GM19463 (cell line): ENCODE data around the gene MTLN.
"Not testable (repeated sequence)": the region's sequence is repeated elsewhere in the genome, so short reads cannot be mapped to it uniquely, and the experiment has no call there.

Source experiments
- ATAC-seq: cut with Tn5 transposase; IDR thresholded peaks from one replicate; pipeline ENCODE4 v1.9.1; 2021; ENCODE audit warnings: mild to moderate bottlenecking, moderate library complexity; ENCODE audit not compliant: unreplicated experiment

Gene MTLN, protein sequence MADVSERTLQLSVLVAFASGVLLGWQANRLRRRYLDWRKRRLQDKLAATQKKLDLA

DNA sequence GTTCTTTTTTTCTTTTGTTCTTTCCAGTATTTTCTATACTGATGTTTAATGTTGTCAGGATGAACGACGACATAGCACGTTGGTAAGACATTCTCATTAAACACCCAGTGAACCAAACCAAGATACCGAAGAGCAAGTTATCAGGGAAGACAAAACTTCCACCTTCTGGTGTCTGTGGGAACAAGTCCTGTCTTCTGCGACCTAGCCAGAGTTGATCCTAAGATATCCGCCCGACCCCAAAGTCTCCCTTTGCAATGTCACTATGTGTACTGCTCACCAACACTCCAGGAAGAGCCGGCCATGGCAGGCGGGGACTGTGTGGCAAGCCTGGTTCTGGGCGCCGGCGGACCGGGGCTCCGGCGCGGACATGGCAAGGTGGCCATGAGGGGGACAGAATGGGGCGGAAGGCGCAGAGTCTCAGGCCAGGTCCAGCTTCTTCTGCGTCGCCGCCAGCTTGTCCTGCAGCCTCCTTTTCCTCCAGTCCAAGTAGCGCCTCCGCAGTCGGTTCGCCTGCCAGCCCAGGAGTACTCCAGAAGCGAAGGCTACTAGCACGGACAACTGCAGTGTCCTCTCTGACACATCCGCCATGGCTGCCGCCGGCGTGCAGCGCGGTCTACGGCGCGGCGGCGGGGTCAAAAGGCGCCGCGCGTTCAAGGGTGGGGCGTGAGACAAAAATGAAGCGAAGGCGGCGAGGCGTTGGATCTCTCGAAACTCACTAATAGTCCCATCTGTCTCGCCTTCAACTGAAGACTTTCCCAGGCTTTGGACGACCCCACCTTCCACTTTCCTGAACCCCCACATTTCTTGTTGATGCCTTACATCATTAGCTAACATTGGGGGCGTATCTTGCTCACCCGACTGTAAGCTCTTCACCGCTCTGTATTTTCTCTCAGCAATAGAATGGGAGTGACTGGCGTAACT is at the start of gene MTLN:
Gene MTLN, minus strand, starts transcription at position 610 of the 921 bp plus-strand sequence. Its CDS starts 22 bp downstream, at position 588.
- ATAC-seq = peak; percentile 95

DNA sequence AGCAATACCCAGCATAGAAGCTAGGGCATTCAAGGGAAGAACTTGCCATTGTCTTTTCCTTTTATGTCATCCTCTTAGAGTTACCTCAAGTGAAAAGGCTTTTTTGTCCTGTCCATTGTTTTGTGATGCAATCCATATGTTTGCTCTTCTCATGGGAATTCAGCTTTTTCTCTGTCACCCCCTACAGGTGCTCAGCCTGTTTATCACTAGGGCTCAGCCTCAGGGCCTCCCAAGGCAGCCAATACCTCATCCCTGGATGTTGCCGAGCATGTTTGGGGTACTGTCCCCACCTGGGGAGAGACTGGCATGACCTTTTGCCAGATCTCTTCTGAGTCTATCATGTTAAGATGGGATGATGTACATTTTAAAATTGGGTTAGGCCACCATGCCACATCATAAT is 49.6 kb upstream of the MTLN start:
- ATAC-seq = not testable (repeated sequence)

DNA sequence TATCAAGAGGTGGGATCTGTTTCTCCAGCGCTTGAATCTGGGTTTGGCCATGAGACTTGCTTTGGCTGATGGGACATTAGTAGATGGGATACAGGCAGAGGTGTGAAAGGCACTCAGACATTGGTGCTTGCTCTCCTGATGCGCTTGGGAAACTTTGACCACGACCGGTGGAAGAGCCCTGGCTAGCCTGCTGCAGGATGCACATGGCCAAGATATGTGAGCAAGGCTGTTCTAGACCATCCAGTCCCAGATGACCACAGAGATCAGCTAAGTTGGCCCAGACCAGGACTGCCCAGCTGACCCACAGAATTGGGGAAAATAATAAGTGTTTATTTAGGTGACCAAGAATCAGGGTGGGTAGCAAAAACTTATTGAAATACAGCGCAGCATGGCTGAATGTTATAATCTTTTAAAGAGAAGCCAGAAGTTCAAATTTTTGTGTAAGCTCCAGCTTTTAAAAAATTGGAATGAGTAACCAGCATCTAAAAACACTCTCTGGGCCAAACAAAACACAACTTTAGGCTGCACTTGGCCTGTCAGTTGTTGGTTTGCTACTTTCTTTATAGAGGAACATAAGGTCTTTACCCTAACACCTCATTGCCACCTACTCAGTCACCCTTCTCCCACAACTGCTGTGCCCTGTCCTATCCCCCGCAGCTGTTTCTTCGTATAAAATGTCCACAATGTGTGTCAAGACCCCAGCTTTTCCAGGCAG is 35.9 kb upstream of the MTLN start:
- not testable (repeated sequence) for ATAC-seq

DNA sequence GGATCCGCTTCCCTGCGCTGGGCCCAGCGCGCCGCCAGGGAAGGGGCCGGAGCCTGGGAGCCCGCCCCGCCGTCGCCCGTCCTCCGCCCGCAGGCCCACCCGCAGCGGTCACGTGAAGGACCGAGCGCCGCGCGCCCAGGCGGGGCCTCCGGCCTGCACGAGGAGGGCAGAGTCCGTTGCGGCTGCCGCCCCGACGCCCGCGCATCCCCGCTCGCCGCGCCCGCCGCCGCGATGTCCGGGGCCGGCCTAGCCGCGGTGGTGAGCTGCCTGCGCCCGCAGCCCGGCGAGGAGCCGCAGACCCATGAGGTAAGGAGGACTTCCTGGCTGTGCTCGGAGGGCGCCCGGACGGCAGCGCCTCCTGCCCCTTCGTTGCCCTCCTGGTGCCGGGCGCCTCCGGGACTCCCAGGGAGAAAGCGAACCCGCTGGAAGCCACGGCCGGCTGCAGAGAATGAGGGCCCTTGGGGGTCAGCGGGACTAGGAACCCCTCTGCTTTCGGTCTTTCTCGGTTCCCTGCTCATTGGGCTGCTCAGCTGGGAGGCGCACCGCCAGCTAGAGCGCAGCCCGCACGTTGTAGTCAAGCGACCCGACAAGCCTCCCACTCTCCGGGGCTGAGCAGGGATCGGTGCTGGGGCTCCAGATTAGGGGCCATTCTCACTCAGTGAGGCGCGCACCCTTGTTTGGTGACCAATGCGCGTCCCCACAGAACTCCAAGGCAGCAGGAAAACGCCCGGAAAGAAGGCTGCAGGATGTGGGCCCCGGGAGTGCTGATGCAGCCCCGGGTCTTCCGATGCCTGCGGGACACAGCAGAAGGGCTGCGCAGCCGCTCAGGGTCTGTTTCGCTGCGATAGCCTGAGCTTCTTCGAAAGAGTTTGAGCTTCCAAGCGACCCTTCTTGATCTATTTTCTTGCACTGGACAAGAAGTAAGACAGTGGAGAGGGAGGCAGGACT is 33.4 kb upstream of the MTLN start:
- ATAC-seq = not testable (repeated sequence)

DNA sequence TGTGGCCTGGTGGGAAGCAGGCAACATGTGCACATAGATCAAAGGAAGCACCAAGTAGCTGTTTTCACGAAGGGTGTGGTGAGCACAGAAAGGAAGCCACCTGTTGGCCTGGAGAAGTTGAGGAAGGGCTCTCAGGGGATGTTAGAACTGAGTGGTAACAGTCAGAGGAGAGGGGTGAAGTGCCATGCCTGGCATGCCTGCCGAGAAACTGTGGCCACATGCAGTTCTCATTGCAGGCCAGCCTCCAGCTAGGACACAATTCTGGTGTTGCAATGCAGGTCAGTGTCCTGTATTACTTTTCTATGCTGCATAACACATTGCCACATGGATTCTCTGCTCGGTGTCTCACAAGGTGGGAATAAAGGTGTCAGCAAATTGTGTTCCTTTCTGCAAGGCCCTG is 30.9 kb upstream of the MTLN start:
- ATAC-seq = not testable (repeated sequence)

DNA sequence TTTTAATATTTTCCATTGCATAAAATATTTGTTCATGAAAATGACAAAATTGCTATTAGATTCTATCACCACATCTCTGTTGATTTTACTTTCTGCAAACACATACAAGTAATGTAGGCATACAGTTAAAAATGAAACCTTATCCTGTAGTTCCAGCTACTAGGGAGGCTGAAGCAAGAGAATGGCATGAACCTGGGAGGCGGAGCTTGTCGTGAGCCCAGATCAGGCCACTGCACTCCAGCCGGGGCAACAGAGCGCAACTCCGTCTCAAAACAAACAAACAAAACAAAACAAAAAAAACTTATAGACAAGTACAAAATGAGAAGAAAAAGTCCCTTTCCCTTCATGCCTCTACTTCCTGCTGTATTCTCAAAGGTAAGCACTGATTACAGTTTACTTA is 22.2 kb upstream of the MTLN start:
- ATAC-seq = not testable (repeated sequence)

DNA sequence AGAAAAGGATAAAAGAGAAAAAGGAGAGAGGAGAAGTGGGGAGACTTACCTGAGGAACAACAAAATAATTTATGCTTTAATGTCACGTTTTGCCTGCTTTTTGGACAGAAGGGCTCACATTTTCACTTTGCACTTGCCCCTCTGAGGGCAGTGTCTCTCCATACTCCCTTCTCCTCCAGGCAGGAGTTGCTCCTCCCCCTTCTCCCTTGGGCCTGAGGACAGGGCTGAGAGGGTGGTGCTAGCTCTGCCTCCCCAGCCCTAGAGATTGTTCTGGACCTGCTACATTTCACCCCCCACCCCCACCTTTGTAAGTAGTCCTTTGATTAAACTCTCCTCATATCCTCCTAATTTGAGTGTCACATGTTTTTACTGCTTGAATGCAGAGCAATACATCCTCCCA is 17.5 kb upstream of the MTLN start:
- not testable (repeated sequence) for ATAC-seq

DNA sequence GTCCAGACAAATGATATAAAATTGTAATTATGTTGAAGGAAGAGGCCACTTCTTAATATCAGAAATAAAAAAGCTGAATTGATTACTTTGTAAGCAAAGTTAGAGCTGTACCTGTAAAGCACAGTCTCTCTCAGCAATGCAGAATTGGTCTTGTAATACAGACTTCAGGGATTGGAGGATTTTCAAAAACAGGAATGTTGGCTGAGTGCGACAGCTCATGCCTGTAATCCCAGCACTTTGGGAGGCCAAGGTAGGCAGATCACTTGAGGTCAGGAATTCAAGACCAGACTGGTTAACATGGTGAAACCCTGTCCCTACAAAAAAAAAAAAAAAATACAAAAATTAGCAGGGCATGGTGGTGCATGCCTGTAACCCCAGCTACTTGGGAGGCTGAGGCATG is 10.3 kb upstream of the MTLN start:
- ATAC-seq = not testable (repeated sequence)

DNA sequence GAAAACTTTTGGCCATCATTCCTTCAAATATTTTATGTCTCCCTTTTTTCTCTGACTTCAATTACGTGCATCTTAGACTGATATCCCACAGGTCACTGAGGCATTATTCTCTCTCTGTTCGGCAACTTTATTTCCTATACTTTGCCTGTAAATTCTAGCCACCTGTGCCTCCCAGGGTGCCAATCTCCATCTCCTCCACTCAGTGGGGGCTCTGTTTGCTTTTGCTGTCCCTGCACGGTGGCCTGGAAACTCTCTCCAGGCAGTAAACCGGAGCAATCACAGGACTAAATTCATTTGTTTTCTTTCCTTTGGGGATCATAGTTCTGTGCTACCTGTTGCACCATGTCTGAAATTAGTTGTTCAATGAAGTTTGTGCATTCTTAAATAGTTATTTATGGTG is 9.6 kb upstream of the MTLN start:
- no peak for ATAC-seq

DNA sequence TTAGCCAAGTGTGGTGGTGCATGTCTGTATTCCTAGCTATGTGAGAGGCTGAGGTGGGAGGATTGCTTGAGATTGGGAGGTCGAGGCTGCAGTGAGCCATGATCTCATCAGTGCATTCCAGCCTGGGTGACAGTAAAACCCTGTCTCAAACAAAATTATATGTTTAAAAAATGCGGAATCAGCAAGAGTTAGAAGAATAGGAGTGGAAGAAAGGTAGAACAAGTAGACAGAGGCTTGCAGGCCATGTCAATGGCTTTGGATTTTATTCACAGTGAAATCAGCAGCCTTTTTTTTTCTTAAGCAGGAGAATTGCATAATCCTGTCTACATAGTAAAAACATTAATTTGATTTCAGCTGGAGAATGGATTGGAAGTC is 7.8 kb upstream of the MTLN start:
- ATAC-seq = no peak

DNA sequence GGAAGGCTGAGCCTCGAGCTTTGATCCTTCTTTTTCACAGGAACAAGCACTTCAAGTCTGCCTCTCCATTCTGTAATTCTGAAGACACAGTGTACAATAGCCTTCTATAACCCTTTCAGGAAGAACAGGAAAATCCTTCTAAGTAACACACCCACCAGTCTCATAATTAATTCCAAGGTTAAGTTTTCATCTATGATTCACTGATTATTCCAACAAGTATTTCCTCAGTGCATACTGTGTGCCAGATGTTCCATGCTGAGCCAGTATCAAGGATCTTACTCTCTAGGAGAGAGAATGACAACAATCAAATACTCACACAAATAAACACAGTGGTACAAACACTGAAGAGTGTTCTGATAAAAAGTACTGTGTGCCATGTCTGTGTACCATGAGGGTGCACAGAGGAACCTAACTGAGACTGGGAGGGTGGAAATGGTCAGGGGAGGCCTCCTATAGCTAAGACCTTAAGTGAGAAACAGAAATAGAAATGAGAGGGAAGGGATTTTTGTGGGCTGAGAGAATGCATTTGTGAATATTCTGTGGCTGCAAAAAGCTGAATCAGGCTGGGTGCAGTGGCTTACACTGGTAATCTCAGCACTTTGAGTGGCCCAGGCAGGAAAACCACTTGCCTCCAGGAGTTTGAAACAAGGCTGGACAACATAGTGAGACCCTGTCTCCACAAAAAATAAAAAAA is 7.3 kb upstream of the MTLN start:
- ATAC-seq = no peak

DNA sequence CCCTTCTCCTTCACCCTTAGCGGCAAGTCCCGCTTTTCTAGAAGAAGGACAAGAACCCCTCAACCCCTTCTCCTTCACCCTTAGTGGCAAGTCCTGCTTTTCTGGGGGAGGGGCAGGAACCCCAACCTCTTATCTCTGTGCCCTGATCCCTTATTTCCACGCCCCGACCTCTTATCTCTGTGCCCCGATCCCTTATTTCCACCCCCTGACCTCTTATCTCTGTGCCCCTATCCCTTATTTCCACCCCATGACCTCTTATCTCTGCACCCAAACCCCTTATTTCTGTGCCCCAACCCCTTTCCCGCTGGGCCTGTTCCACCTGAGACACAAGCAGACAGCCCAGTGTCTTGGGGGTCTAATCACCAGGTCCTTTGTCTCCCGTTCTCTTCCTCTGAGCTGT is 6.5 kb upstream of the MTLN start:
- ATAC-seq = not testable (repeated sequence)

DNA sequence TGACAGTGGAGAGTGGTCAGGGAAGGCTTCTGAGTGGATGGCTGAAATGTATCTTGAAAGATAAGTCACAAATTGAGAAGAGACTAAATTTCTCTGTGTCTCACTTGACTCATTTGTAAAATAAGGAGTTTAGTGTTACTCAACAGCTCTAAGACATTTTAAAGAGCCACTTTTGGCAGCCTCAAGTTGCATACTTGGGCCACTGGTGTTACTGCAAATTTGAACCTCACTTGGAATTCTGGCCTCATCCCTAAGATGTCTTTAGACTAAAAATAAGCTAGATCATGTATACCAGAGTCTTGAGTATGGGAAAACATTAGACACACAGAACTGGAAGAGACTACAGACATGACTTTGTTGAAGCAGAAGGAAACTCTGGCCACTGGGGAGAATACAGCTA is 4.5 kb upstream of the MTLN start:
- ATAC-seq = no peak

DNA sequence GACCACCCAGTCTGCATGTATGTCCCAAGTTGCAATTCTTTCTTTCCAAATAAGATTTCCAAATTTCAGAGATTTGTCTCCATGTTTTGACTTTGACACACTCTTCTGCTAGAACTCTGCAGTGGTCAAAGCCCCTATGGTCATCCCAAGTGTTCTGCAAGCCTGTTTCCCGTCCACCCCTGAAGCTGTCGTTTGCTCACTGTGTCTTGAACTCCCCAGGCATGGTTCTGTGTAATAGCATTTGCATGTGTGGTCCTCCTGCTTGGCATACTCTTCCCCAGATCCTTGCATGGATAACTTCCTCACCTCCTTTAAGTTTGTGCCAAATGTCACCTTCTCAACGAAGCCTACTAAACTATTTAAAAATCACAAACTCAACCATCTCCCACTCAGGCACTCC is 3.9 kb upstream of the MTLN start:
- ATAC-seq = no peak

DNA sequence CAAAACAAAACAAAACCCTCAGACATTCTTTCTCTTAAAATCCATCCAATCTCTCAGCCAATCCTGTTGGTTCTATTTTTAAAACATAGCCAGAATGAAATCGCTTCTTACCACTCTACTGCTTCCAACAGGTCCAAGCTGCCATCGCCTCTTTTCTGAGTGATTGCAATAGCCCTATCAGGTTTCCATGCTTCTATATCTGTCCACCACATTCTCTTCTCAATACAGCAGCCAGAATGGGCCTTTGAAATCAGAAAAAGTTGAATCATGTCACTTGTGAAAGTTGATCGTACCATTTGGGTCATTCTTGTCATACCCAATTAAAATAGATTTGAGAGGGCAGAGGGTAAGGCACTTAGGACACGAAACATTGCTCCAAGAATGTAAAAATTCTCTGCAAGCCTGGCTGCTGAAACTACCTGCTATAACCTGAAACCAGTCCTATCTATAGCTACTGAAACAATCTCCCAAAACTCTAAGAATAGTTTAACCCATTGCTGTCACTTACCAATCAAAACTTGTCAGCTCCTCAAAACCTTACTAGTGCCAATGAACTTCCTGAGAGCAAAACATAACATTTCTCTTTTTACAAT is 3.3 kb upstream of the MTLN start:
- no peak for ATAC-seq

DNA sequence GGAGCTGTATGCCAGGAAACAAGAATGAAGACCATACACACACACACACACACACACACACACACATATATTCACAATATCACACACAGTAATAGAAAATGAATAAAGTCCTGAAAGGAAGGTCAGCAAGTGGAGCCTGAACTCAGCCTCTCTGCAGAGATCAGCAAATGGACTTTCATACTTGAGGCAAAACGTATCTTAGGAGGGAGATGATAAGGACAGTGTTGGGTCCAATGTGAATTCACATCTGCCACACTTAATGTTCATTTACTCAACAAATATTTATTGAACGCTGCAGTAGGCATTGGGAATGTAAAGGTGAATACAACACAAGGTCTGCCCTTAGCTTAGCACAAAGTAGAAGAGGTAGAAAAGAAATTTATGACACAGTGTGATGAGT is 2.7 kb upstream of the MTLN start:
- ATAC-seq = no peak

DNA sequence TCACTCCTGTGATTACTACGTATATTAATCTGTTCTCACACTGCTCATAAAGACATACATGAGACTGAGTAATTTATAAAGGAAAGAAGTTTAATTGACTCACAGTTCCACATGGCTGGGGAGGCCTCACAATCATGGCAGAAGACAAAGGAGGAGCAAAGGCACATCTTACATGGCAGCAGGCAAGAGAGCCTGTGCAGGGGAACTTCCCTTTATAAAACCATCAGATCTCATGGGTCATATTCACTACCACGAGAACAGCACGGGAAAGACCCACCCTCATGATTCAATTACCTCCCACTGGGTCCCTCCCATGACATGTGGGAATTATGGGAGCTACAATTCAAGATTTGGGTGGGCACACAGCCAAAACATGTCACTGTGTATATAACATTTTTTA is 1.2 kb upstream of the MTLN start:
- not testable (repeated sequence) for ATAC-seq

DNA sequence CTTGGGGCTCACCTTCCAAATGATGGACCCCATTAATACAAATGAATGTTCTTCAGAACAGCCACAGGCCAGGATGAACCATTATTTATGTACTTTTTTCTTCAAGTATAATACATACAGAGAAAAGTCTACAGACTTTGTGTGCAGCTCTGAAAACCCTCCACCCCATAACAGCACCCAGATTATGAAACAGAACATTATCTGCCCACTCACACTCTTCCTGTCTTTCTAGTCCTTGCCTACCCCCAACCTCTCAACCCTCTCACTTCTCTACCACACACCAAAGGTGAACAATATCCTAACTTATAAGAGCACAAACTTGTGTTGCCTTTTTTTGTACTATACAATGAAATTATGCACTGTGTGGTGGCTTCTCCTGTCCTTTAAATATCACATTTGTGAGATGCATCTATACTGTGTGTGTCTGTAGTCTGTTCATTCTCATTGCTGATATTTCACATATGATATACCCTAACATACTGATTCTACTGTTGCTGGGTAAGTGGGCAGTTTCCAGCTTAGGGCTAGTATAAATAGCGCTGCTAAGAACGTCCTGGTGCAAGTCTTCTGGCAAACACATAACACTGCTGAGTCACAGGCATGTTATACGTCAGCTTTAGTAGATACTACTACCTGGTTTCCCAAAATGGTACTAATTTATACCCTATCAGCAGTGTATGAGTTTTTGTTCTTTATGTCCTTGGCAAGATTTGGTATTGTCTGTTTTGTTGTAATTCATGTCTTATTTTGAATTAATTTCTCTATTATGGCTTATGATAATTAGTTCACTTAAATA is 6.5 kb downstream of the MTLN start:
- no peak for ATAC-seq
